Panc1 (cell line): ENCODE results near the gene FGF2. TPM values are rescaled to one million over a fixed set of nuclear protein-coding genes. Genes with fewer than 3 reads are reported as not detected.

Experiments
- ATAC-seq: fragments of 200-7000 bp; cut with Tn5 transposase; 2 replicates; pipeline ENCODE4 v1.9.1; 2020; ENCODE audit warnings: mild to moderate bottlenecking, moderate library complexity
- Bru-seq: library from RNA; stranded (reverse); fragments of 400-500 nt; gene quantifications from one replicate; lab custom pipeline; 2021; lab: Mats Ljungman, UMichigan
- BruChase-seq, 2 experiments: library from RNA; stranded (reverse); fragments of 400-500 nt; gene quantifications; one replicate each; lab custom pipeline; 2021; lab: Mats Ljungman, UMichigan
- BruUV-seq: library from RNA; stranded (reverse); fragments of 400-500 nt; replicated peaks from 2 replicates; lab custom pipeline; 2021; lab: Mats Ljungman, UMichigan
- CTCF ChIA-PET: fragments of 300-600 bp; sonication (Branson Sonifier 250); formaldehyde crosslinking; loops from one replicate; lab custom pipeline; 2022; ENCODE audit warnings: antibody characterized with exemption; lab: Charles Lee
- POLR2A ChIA-PET: fragments of 300-600 bp; sonication (Branson Sonifier 250); formaldehyde crosslinking; loops from one replicate; lab custom pipeline; 2022; ENCODE audit warnings: antibody characterized with exemption; lab: Charles Lee
- DNase-seq: peaks from one replicate; pipeline ENCODE4 v3.0.0-alpha.2; 2010; ENCODE audit warnings: low read depth, low spot score
- H3K27ac ChIP-seq: 2 replicates; pipeline ENCODE4 v1.5.1; 2011; ENCODE audit warnings: mild to moderate bottlenecking, low read length, inconsistent platforms
- H3K27me3 ChIP-seq: fragments of 200-500 bp; sonication (Bioruptor generic); 2 replicates; pipeline ENCODE4 v1.6.0; 2014; ENCODE audit warnings: low read length, inconsistent platforms; ENCODE audit not compliant: control insufficient read depth, insufficient read depth
- H3K36me3 ChIP-seq: fragments of 200-500 bp; sonication (Bioruptor generic); 2 replicates; pipeline ENCODE4 v1.5.1; 2014; ENCODE audit warnings: inconsistent platforms, mild to moderate bottlenecking, low read length, moderate library complexity; ENCODE audit not compliant: control insufficient read depth, insufficient read depth
- H3K4me1 ChIP-seq: 2 replicates; pipeline ENCODE4 v1.5.1; 2011; ENCODE audit warnings: inconsistent platforms, mild to moderate bottlenecking, low read length, moderate library complexity; ENCODE audit not compliant: control insufficient read depth, insufficient read depth
- H3K4me3 ChIP-seq, 2 experiments: 2 replicates each; pipeline ENCODE4 v1.5.1; 2011 to 2012; ENCODE audit warnings: low read depth in 2 of 2, low read length in 2 of 2, mild to moderate bottlenecking in 2 of 2, inconsistent platforms in 1 of 2, moderate library complexity in 1 of 2
- H3K9me3 ChIP-seq: fragments of 200-500 bp; sonication (Bioruptor generic); 2 replicates; pipeline ENCODE4 v1.5.1; 2014; ENCODE audit warnings: low read depth, mild to moderate bottlenecking, inconsistent platforms, low read length, moderate library complexity; ENCODE audit not compliant: control insufficient read depth, insufficient read depth
- CTCF ChIP-seq: fragments of 450-650 bp; IDR thresholded peaks from 2 replicates; pipeline ENCODE4 v1.5.1; 2017; ENCODE audit warnings: mild to moderate bottlenecking
- POLR2AphosphoS5 ChIP-seq: IDR thresholded peaks from 2 replicates; pipeline ENCODE4 v1.6.1; 2012; ENCODE audit warnings: mild to moderate bottlenecking, low read depth, low read length, moderate library complexity
- REST ChIP-seq, 2 experiments: IDR thresholded peaks; 2 replicates each; pipeline ENCODE4 v1.6.1; 2011 to 2012; ENCODE audit warnings: low read depth in 2 of 2, control low read depth in 1 of 2, low read length in 1 of 2, mild to moderate bottlenecking in 1 of 2, moderate library complexity in 1 of 2; ENCODE audit not compliant: insufficient read depth in 1 of 2
- SIN3A ChIP-seq: IDR thresholded peaks from 2 replicates; pipeline ENCODE4 v1.6.1; 2012; ENCODE audit warnings: low read depth, mild to moderate bottlenecking, low read length, moderate library complexity, borderline replicate concordance; ENCODE audit not compliant: insufficient read depth
- TCF7L2 ChIP-seq: IDR thresholded peaks from 2 replicates; pipeline ENCODE4 v1.6.1; 2011; ENCODE audit warnings: mild to moderate bottlenecking, low read depth, low read length, inconsistent platforms
- in situ Hi-C: cut with HindIII; loops from 2 replicates; pipeline ENCODE4 v1.10.0; 2016; ENCODE audit warnings: low sequenced_read_pairs, low pct_unique_long_range_greater_than_20kb
- intact Hi-C: fragments of 100-400 bp; cut with micrococcal nuclease; formaldehyde crosslinking; loops from one replicate; pipeline ENCODE4 v1.10.0; 2022; ENCODE audit not compliant: unreplicated experiment
- long read RNA-seq: library from polyadenylated mRNA; unstranded; transcript quantifications from one replicate; pipeline ENCODE4 v2.0.0, GENCODE V29; 2021; ENCODE audit not compliant: unreplicated experiment
- polyA plus RNA-seq: library from polyadenylated mRNA; unstranded; fragments of >200 nt; gene quantifications from one replicate; pipeline ENCODE4 v1.2.1, GENCODE V29; 2012; ENCODE audit warnings: missing spikeins; ENCODE audit not compliant: insufficient read length
- total RNA-seq: library from RNA; stranded (reverse); gene quantifications from one replicate; pipeline ENCODE4 v1.2.1, GENCODE V29; 2021; ENCODE audit not compliant: unreplicated experiment

Gene FGF2
- total RNA-seq: 21.7 TPM
- 7.8 TPM for polyA plus RNA-seq
- percentile 83 among the genes with signal in this experiment for Bru-seq, nascent RNA
- percentile 81 among the genes with signal in this experiment for BruChase-seq, experiment 1, labeled RNA remaining after a 2-hour chase
- BruChase-seq, experiment 2, labeled RNA remaining after a 6-hour chase: percentile 73 among the genes with signal in this experiment
- long read RNA-seq, full-length matches to known transcripts: 15 of 25 reads
- long read RNA-seq, partial matches to known transcripts: 1 of 25 reads
- long read RNA-seq, other reads (novel, unspliced or antisense): 9 of 25 reads

DNA sequence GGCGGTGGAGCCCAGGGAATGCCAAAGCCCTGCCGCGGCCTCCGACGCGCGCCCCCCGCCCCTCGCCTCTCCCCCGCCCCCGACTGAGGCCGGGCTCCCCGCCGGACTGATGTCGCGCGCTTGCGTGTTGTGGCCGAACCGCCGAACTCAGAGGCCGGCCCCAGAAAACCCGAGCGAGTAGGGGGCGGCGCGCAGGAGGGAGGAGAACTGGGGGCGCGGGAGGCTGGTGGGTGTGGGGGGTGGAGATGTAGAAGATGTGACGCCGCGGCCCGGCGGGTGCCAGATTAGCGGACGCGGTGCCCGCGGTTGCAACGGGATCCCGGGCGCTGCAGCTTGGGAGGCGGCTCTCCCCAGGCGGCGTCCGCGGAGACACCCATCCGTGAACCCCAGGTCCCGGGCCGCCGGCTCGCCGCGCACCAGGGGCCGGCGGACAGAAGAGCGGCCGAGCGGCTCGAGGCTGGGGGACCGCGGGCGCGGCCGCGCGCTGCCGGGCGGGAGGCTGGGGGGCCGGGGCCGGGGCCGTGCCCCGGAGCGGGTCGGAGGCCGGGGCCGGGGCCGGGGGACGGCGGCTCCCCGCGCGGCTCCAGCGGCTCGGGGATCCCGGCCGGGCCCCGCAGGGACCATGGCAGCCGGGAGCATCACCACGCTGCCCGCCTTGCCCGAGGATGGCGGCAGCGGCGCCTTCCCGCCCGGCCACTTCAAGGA, at the start of gene FGF2:
TSS of gene FGF2 (plus strand) at position 279 of the 705 bp plus-strand sequence. CDS start at position 623, 344 bp downstream.
- Histone ChIP-seq H3K9me3 (no peaks in the 10 kb centered on the region), H3K27ac (peak within 1 kb of the TSS; percentile 89), H3K27me3 (no peaks in the 10 kb centered on the region), H3K4me1 (peaks cover 16% of the 10 kb centered on the region), H3K36me3 (no peaks in the 10 kb centered on the region), H3K4me3 (peak within 1 kb of the TSS; percentile 73 to 77)
- ChIA-PET POLR2A (no interaction called here), CTCF (no interaction called here)
- DNase-seq: no peak
- BruUV-seq: no TSS peak
- TF ChIP-seq POLR2AphosphoS5 (no peak), CTCF (no peak), REST (IDR thresholded peaks at IDR 0.05; ENCODE audit: insufficient read depth in 1 of 2, low read depth in 2 of 2, low read length in 1 of 2) (no peak), TCF7L2 (no peak)
- in situ Hi-C loops: no loop called here
- intact Hi-C loops: loop anchor here (5.0 kb wide), 2 partner anchors 44 to 69 kb away; no protein-coding TSS in a partner anchor
- peak; percentile 77 for ATAC-seq

GRCh38 chr4:122776916-122777315, 49.7 kb upstream of the FGF2 start:
- no peaks in the 10 kb centered on the region for H3K27me3 ChIP-seq
- H3K4me3 ChIP-seq: no peak overlapping the region
- POLR2A ChIA-PET: no interaction called here
- in situ Hi-C loops (no loop called here), intact Hi-C loops (no loop called here)
- TF ChIP-seq TCF7L2: no peak
- no peak for TF ChIP-seq CTCF
- TF ChIP-seq POLR2AphosphoS5: no peak
- TF ChIP-seq SIN3A: no peak
- no peak for TF ChIP-seq REST (IDR thresholded peaks at IDR 0.05; ENCODE audit: insufficient read depth in 1 of 2, low read depth in 2 of 2, low read length in 1 of 2)
- no peaks in the 10 kb centered on the region for H3K9me3 ChIP-seq
- H3K36me3 ChIP-seq: no peaks in the 10 kb centered on the region
- CTCF ChIA-PET: no interaction called here
- ATAC-seq (no peak), DNase-seq (no peak)
- no TSS peak for BruUV-seq
- H3K27ac ChIP-seq: no peak overlapping the region; the same call in 1 of the 2 replicates
- no peaks in the 10 kb centered on the region; the same call in 1 of the 2 replicates for H3K4me1 ChIP-seq
